GM21619 (cell line): ENCODE measurements around the gene LIPT1.
"Not testable (repeated sequence)": the region's sequence is repeated elsewhere in the genome, so short reads cannot be mapped to it uniquely, and the experiment has no call there.

Experiments
- ATAC-seq: cut with Tn5 transposase; IDR thresholded peaks from one replicate; pipeline ENCODE4 v1.9.1; 2021; ENCODE audit not compliant: unreplicated experiment

Gene LIPT1

GRCh38 chr2:99154643-99155536, at the start of gene LIPT1, which contains the start of gene TSGA10:
TSS of gene LIPT1 (plus strand) at chr2:99154967. CDS start at chr2:99161958, 6,991 bp downstream.
TSS of gene TSGA10 (minus strand) at chr2:99154942. CDS start at chr2:99109439, 45,503 bp downstream.
- peak; percentile 95 for ATAC-seq

DNA sequence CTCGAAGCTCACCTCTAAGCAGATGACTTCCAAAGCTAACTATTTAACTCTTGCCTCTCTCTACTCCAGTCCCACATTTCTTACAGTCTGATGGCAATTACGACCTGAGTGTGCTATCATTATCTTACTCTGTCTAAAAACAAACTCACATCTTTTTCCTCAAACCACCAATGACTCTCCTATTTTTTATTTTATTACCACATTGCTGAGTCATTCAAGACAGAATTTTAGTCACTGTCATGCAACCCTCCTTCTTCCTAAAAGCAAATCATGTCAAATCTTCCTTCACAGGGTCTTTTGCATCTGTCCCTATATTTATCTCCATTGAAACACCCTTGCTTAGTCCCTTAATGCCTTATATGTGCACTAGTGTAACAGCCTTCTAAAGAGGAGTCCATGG, 47.9 kb upstream of the LIPT1 start:
- no peak for ATAC-seq

DNA sequence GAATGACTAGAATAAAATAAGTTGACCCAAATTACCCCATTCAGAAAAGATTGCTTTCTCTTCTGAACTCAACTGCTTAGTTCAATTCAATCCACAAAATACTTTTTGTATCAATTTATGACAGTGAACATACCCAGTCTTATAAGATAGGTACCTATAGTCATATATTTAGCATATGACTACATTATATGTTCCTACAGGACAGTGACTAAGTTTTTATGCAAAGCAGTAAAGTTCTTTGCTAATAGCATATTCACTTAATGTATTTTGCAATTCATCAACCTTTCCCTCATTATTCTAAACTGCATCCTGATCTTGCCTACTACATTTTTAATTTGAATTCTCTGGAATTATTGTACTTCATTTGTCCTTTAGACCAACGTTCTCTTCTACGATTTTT, 43.5 kb upstream of the LIPT1 start:
- no peak for ATAC-seq

DNA sequence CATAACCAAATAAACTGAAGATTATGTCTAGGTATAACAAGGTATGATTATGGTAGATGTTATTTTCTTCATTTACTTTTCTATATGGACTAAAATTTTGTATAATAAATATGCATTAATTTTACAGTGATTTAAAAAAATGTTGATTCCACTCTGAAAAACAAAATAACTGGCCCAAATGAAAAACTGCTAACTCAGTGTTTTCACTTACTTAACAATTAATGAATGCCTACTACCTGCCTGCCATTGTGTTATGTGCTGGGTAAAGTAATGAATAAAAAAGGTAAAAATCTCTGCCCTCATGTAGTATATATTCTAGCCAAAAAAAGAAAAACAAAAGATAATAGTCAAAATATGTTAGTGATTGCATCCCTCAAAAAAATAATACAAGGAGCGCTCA, 42.8 kb upstream of the LIPT1 start:
- no peak for ATAC-seq

- ATAC-seq = no peak
Observed at GRCh38 chr2:99112617-99113016, 42.1 kb upstream of the LIPT1 start.

GRCh38 chr2:99127981-99128380, 26.8 kb upstream of the LIPT1 start:
- no peak for ATAC-seq

DNA sequence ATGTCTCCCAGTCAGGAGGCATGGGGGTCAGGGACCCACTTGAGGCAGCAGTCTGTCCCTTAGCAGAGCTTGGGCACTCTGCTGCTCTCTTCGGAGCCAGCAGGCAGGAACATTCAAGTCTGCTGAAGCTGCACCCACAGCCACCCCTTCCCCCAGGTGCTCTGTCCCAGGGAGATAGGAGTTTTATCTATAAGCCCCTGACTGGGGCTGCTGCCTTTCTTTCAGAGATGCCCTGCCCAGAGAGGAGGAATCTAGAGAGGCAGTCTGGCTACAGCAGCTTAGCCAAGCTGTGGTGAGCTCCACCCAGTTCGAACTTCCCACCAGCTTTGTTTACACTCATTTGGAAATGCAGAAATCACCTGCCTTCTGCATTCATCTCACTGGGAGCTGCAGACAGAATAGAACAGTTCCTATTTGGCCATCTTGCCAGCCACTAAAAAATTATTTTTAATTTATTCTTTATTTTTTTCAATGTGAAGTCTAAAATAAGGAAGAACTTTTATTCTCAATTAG, 19.7 kb upstream of the LIPT1 start:
- ATAC-seq = not testable (repeated sequence)

DNA sequence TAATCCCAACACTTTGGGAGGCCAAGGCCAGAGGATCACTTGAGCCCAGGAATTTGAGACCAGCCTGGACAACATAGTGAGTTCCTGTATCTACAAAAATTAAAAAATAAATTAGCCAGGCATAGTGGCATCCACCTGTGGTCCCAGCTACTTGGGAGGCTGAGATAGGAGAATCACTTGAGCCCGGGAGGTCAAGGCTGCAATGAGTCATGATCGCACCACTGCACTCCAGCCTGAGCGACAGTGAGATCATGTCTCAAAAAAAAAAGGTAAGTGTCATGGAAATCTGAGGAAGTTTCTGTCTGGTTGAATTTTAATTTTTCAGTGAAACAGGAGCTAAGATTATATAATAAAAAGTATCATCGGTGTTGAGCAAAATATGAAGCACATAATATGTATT, 15.8 kb upstream of the LIPT1 start:
- ATAC-seq = no peak

DNA sequence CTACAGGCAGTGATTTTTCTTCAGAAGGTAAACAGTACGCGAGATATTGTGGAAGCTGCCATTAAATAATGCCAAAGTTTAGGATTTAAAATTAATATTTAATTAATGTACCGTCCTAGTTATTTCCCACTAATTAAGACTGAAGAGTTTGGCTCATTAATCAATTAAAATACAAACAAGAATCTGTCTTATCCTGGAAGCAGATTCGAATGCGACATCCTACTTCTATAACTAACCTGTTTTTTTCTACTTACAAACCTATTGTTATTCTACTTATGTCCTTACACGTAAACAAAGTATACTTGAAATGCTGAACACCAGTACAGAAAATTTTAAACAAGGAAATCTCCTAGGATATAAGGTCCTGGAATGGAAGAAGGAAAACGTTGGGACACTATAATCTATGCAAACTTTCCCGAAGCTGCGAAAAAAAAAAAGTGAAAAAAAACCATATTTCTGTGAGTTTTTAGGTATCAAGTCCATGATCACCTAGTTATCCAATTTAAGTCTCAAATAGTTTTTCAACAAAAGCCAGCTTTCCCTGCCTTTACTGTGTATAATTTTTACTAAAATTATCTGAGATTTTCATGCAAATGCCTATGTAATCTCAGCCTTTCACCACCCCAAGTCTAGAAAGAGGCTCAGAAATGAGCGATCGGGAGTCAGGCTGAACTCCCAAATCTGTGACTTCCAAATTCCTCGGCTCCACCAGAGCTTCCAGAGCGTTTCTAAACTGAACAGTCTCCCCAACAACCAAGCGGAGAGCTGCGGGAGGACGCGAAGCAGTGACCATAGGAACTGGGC, 14.5 kb upstream of the LIPT1 start:
- ATAC-seq = no peak

- ATAC-seq = peak; percentile 35
Observed at GRCh38 chr2:99140860-99141109, 14.0 kb upstream of the LIPT1 start.

DNA sequence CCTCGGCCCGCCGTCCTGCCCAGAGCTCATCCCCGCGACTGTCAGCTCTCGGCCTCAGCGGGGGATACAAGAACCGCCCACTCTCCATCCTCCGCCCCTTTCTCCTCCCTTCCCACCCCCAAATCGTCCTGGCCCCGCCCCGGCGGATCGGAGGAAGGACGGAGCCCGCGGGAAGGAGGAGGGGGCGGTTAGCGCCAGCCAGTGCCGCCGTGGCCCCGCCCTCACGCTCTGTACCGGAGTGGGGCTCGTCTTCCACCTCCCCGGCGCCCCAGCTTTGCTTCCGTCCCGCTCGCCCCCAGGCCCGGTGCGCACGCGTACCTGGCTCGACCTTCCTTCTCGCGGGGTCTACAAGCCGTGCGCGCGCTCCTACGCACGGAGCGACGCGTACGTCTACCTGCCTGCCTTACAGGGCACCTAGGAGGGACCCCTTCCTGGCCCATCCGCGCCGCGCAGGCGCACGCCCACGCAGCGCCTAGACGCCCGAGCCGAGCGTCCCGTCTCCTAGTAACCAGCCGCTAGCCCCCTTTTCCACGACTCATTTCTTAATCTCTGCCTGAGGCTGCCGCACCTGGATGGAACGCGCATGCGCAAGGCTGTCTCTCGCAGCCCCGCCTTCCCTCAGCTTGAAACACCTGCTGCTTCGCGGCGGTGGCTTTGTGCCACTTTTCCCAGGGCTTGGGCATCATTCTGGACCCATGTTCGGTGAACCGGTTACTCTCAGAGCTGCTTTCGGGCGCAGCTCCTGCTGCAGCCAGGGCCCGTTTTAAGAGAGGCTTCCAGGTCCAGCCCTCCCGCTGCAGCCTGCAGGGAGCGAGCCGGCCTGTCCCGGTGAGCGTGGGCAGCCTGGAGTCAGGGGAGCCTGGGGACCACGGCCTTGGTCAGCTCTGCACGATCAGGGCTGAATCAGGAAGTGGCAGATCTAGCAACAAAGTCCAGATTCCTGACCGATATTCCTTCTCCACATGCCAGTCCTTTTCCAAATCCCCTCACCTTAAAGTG, 13.4 kb upstream of the LIPT1 start, which contains the start of gene C2orf15:
Gene C2orf15 (plus strand): TSS at position 598 of the 999 bp plus-strand sequence. CDS start 8,852 bp downstream, outside the sequence.
- ATAC-seq = peak; percentile 86

DNA sequence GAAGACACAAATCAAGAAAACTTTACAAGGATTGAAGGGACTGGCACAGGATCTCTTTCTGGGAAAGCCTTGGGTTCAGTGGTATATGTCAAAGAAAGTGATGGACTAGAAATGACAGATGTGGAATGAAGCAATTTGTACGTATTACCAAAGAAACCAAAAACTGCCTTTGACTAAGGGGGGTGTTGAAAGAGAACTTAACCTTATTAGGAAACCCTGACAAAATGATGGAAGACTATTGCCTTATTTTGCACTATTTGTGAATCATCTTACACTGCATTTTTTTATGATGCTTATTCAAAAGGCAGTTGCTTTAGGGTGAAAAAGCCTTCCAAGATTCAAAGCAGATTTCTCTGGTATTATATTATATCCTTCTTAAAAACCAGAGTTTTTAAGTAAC, 4.1 kb upstream of the LIPT1 start:
- ATAC-seq = no peak

DNA sequence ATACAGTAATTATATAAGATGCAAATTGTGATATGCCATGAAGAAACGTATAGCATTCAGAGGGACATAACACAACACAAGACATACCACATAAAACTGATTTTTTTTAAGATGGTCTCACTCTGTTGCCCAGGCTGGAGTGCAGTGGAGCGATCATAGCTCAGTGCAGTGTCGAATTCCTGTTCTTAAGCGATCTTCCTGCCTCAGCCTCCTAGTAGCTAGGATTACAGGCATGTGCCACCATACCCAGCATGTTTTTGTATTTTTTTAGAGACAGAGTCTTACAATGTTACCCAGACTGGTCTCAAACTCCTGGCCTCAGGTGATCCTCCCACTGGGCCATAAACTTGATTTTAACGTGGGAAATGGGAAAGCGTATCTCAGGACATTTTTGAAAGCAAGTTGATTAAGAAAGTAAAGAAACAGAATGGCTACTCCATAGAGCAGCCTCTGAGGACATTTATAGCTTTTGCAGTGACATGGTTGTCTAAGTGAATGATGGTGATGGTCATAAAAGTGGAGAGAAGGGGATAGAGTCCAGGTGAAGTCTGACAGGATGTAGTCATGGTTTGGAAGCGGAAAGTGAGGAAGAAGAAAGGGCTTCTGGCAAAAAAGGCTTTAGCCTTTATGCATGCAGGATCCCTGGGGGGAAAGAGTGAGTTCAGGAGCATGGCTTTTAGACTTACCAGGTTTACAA, 2.4 kb upstream of the LIPT1 start:
- no peak for ATAC-seq

DNA sequence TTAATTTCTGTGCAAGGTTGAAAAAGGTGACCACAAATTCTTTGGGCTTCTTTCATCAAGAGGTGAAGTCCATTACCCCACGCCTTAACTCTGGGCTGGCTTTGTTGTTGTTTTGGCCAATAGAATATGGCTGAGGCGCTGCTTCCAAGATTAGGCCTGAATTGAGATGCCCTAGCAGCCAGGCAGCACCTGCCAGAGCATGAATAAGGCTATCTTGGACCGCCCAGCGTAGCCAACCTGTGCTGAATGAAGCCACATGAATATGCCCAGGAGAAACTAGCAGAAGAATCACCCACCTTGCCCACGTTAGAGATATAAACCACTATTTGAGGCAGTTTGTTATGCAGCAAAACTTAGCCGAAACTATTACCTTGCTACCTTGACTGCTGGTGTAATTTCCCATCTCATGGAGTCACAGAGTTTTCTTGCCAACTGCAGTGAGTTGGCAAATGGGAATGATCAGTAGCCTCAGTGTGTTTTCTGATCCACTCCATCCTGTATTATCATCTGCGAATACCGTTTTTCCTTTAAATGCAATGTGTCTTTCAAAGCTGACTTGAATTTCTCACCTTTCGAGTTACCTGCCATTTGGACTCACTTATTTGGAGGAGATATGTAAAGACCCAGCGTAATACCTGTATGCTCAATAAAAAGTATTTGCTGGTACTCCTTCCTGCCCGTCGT, 704 bp upstream of the LIPT1 start:
- ATAC-seq = no peak

GRCh38 chr2:99156891-99157290, 2.1 kb downstream of the LIPT1 start:
- ATAC-seq = no peak

GRCh38 chr2:99158599-99158998, 3.8 kb downstream of the LIPT1 start:
- no peak for ATAC-seq

- no peak for ATAC-seq
Observed at GRCh38 chr2:99159594-99159993, 4.8 kb downstream of the LIPT1 start.

GRCh38 chr2:99166218-99166617, 11.5 kb downstream of the LIPT1 start:
- no peak for ATAC-seq

GRCh38 chr2:99169534-99169933, 14.8 kb downstream of the LIPT1 start:
- peak; percentile 51 for ATAC-seq
